RCC 7860 (cell line): ENCODE measurements around the gene ZNF217.
"Not testable (repeated sequence)": the region's sequence is repeated elsewhere in the genome, so short reads cannot be mapped to it uniquely, and the experiment has no call there.

Source experiments
- DNase-seq: peaks from one replicate; pipeline ENCODE4 v3.0.0-alpha.2; 2015; ENCODE audit warnings: low spot score
- FAIRE-seq: peaks from 2 replicates; lab custom pipeline; 2012; peaks lifted over from hg19 to GRCh38; lab: Jason Lieb, UNC

The ZNF217 gene

GRCh38 chr20:53622247-53623133, 28.9 kb upstream of the ZNF217 start:
- DNase-seq (peak; percentile 28), FAIRE-seq (no peak)

DNA sequence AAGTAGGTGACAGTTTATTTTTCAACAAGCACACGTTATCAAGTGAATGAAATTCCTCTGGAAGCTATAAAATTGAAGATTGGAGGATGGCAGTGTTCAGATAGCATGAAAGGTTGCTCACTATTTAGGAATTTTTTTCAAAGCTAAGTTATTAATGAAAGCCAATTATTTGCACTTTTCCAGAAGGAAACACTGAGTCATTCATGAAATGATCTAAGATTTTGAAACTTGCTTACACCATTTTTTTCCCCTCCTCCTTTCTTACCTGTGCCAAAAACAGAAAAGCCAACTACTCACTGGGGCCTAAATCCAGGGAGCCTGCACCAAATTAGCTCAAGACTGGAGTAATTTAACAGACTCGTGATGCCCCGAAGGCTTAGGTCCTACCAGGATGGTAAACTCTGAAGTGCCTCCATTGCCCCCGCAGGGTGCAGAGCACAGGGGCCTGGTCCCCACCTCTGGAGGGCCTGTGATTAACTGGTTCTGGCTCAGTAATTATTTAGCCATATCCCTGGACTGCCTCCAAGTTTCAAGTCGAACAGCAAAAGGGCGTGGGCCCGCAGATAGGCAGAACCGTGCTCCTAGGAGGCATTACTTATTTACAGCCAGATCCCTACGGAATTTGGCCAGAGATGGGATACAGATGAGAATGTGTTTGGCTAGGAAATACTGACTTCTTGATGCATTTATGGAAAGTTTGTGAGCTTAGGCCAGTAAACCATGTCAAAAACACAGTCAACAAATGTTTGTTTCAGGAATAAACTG, 28.0 kb upstream of the ZNF217 start:
- peak; percentile 99 for DNase-seq
- peak; percentile 98 for FAIRE-seq

- FAIRE-seq, DNase-seq: not testable (repeated sequence)
Observed at GRCh38 chr20:53618490-53619000, 24.9 kb upstream of the ZNF217 start.

DNA sequence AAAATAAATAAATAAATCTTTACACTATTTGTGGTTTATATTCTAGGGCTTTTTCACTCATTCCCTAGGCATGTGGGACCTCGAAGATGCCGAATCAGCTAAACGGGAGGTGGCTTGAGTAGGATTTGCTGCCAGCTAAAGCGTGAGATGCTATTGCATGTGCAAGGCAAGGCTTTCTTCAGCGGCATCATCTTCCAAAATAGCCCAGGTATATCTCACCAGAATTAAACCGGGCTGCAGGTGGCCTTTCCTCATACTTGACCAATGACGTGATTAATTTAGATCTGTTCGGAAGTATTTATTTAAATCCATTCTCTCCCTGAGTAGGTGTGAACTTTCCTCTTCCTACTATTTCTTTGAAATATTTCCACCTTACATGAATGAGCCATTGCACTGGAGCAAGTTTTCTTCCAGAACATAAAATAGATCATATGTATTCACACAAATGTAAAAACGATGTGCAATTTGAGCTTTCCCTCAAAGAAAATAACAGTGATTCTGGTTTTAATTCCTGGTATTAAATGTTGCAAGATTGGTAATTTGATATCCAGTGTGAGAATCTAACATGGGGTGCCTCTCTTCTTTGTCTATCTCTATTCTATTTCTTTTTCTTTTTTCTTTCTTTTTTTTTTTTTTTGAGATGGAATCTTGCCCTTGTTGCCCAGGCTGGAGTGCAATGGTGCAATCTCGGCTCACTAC, 24.3 kb upstream of the ZNF217 start:
- FAIRE-seq, result no peak

GRCh38 chr20:53616489-53616888, 22.9 kb upstream of the ZNF217 start:
- FAIRE-seq, DNase-seq: not testable (repeated sequence)

More for the DNA sequence above, 24.3 kb upstream of the ZNF217 start:
- no peak for DNase-seq

GRCh38 chr20:53613748-53614147, 20.1 kb upstream of the ZNF217 start:
- peak; percentile 23 for FAIRE-seq
- DNase-seq, result no peak

- not testable (repeated sequence) for FAIRE-seq, DNase-seq
Observed at GRCh38 chr20:53612289-53612688, 18.6 kb upstream of the ZNF217 start.

- DNase-seq (peak; percentile 97), FAIRE-seq (peak; percentile 97)
Observed at GRCh38 chr20:53611449-53611894, 17.8 kb upstream of the ZNF217 start.

DNA sequence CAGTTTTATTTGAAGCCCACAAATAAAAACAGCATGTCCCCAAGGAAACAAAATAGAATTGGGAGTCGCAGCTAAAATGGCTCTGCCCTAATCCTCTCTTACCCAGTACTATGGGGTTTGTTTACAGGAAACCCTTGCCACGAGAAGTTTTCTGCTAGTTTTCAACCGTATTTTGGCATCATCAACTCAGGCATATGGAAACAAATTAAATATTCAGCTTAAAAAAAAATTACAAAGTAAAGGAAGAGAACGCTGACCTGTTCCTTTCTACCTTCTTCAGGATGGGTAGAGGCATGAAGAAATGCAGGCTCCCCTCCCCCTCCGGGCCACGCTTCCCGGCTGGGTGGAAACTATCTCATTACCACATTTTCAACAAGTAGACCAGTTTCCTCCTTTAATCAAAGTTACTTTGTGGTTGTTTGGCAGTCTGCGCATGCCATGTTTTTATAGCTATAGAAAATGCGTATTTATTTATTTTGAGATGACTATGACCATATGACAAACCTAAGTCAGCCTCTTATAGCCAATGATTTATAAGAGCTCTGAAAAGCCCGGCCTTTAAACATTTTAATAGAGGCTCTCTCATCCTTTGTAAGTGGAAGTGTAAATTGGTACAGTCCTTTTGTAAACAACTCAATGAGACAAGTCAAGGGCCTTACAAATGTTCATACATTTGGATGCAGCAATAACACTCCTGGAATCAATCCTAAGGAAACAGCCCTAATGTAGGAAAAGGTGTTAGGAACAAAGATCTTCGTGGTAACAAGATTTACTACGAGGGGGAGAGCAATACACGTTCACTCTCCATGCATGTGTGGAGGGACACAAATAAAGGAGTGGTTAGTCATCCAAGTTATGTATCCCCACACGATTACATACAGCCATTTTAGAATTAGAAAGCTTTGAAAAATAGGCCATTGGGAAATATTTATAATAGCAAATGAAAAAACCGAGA, 16.1 kb upstream of the ZNF217 start:
- DNase-seq, result peak; percentile 70
- FAIRE-seq, result peak; percentile 82

- DNase-seq (no peak), FAIRE-seq (no peak)
Observed at GRCh38 chr20:53608456-53609452, 15.1 kb upstream of the ZNF217 start.

DNA sequence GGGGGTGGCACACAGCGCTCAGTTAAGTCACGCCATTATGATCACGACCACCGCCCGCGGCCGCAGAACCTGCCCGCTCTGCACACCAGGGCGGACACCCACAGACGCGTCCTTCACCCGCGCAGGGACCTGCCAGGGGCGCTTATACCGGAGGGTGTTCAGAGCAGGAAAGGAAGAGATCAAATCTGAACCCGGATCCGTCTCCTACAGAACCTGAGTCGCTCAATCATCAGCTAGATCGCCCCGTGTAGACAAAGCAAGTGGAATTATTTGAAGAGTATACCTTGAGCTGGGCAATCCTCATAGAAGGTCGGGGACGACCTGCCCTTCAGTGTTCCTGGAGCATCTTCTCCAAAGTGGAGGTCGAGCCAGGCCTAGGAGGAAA, 14.4 kb upstream of the ZNF217 start:
- DNase-seq (no peak), FAIRE-seq (no peak)

DNA sequence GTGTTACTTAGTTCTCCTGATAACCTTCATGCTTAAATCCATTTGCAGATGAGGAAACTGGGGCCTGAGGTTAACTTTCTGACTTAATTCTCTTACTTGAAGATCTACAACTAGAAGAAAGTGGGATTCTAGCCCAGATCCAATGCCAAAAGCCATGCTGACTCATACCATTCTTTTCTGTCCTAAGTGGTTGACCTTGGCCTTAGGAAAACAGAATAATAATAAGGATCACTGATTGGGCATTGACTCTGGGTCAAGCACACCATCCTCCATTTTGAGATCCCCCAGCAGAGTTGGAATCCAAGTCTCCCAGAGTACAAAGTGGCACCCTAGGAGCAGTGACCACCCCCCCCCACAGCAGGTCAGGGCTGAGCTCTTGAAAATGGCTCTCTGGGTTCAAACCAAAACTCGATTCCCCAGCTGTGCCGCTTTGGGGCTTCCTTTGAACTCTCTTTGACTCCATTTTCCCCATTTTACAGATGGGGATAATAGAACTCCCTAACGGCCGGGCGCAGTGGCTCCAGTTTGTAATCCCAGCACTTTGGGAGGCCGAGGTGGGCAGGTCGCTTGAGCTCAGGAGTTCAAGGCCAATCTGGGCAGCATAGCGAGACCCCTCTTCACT, 12.8 kb upstream of the ZNF217 start:
- peak; percentile 79 for FAIRE-seq
- DNase-seq, result peak; percentile 50

GRCh38 chr20:53605401-53605800, 11.8 kb upstream of the ZNF217 start:
- not testable (repeated sequence) for FAIRE-seq, DNase-seq

GRCh38 chr20:53604846-53605245, 11.2 kb upstream of the ZNF217 start:
- FAIRE-seq, DNase-seq: not testable (repeated sequence)

DNA sequence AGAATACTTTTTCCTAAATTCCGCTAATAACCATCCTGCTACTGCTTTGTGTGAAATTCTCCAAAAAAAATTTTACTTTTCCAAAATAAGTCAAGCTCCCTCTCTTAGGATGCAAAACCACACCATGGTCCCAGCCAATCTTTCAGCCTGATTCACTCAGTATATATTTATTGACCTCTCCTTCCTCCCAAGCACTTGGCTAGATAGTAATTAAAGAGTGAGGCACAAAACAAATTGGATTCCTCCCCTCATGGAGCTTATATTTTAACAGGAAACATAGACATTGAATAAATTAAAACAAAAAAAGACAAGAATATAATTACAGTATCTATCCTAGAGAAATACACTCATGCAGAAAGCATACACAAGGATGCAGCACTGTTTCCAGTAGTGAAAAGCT, 9.0 kb upstream of the ZNF217 start:
- FAIRE-seq (no peak), DNase-seq (no peak)

DNA sequence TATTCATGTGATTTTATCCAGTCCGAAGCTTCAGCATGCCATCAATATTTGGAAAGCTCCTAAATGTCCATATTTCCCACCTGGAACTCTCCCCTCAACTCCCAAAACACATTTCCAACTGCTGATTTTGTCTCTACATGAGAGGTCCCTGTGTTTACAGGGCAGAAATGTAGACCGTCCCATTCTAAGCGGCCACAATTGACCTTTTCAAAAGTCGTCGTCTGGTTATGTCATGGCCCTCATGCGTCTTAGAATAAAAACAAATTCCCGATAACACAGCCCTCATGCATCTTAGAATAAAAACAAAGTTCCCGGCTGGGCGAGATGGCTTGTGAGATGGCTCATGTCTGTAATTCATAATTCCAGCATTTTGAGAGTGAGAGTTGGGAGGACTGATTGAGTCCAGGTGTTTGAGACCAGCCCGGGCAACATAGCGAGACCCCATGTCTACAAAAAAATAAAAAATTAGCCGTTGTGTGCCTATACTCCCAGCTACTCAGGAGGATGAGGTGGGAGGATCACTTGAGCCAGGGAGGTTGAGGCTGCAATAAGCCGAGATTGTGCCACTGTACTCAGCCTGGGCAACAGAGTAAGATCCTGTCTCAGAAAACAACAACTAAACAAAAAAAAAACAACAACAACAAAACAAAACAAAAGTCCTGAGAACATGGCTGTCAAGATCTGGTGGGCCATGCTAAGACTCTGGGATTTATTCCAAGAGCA, 6.4 kb upstream of the ZNF217 start:
- DNase-seq, result no peak

GRCh38 chr20:53599378-53599777, 5.7 kb upstream of the ZNF217 start:
- DNase-seq (no peak), FAIRE-seq (no peak)

More for the DNA sequence above, 6.4 kb upstream of the ZNF217 start:
- no peak for FAIRE-seq

- DNase-seq (no peak), FAIRE-seq (no peak)
Observed at GRCh38 chr20:53599044-53599362, 5.4 kb upstream of the ZNF217 start.
